ENCODE results near the gene TIGAR.

The TIGAR gene

GRCh38 chr12:4297617-4298016 is 23.4 kb upstream of the TIGAR start:
- no peak overlapping the region for H2AFZ ChIP-seq (ENCODE audit: low read length)
- no peak overlapping the region for H3K4me2 ChIP-seq (ENCODE audit: low read depth, low read length, poor library complexity, severe bottlenecking)
- H3K27me3 ChIP-seq (ENCODE audit: insufficient read depth, low read length, poor library complexity, severe bottlenecking): no peaks in the 10 kb centered on the region
- no peaks in the 10 kb centered on the region for H3F3A ChIP-seq (ENCODE audit: low read depth)
- H3K9ac ChIP-seq (ENCODE audit: low read depth, low read length, poor library complexity, severe bottlenecking): no peak overlapping the region
- H4K20me1 ChIP-seq (ENCODE audit: insufficient read depth, low read length, poor library complexity, severe bottlenecking): no peaks in the 10 kb centered on the region
- no peaks in the 10 kb centered on the region for H3K4me1 ChIP-seq (ENCODE audit: insufficient read depth, low read length, poor library complexity, severe bottlenecking)
- no peaks in the 10 kb centered on the region for H3K9me2 ChIP-seq (replicated peaks; ENCODE audit: low read depth, low read length)
- H3K79me2 ChIP-seq (ENCODE audit: insufficient read depth, low read length): no peaks in the 10 kb centered on the region
- no peak overlapping the region for H3K4me3 ChIP-seq (ENCODE audit: low read length, poor library complexity, severe bottlenecking)
- H3K9me3 ChIP-seq (ENCODE audit: insufficient read depth, low read depth, low read length): no peaks in the 10 kb centered on the region
- H3K36me3 ChIP-seq (ENCODE audit: insufficient read depth, low read length): no peaks in the 10 kb centered on the region; the same call in 1 of the 2 replicates
- TF ChIP-seq, protein P1, sequence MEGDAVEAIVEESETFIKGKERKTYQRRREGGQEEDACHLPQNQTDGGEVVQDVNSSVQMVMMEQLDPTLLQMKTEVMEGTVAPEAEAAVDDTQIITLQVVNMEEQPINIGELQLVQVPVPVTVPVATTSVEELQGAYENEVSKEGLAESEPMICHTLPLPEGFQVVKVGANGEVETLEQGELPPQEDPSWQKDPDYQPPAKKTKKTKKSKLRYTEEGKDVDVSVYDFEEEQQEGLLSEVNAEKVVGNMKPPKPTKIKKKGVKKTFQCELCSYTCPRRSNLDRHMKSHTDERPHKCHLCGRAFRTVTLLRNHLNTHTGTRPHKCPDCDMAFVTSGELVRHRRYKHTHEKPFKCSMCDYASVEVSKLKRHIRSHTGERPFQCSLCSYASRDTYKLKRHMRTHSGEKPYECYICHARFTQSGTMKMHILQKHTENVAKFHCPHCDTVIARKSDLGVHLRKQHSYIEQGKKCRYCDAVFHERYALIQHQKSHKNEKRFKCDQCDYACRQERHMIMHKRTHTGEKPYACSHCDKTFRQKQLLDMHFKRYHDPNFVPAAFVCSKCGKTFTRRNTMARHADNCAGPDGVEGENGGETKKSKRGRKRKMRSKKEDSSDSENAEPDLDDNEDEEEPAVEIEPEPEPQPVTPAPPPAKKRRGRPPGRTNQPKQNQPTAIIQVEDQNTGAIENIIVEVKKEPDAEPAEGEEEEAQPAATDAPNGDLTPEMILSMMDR (conservative IDR thresholded peaks at IDR 0.05; ENCODE audit: low read length): no peak
- TF ChIP-seq EZH2phosphoT487 (IDR thresholded peaks at IDR 0.05; ENCODE audit: borderline replicate concordance): no peak

- H3K36me3 ChIP-seq (ENCODE audit: insufficient read depth, low read length): no peaks in the 10 kb centered on the region; the same call in 1 of the 2 replicates
- H3K4me1 ChIP-seq (ENCODE audit: insufficient read depth, low read length, poor library complexity, severe bottlenecking): no peaks in the 10 kb centered on the region
- H3K4me3 ChIP-seq (ENCODE audit: low read length, poor library complexity, severe bottlenecking): no peak overlapping the region
- H4K20me1 ChIP-seq (ENCODE audit: insufficient read depth, low read length, poor library complexity, severe bottlenecking): no peaks in the 10 kb centered on the region
- H3K4me2 ChIP-seq (ENCODE audit: low read depth, low read length, poor library complexity, severe bottlenecking): no peak overlapping the region
- no peak for TF ChIP-seq EZH2phosphoT487 (IDR thresholded peaks at IDR 0.05; ENCODE audit: borderline replicate concordance)
- TF ChIP-seq, protein P1 (conservative IDR thresholded peaks at IDR 0.05; ENCODE audit: low read length): no peak
- H3K9me3 ChIP-seq (ENCODE audit: insufficient read depth, low read depth, low read length): no peaks in the 10 kb centered on the region
- H2AFZ ChIP-seq (ENCODE audit: low read length): no peak overlapping the region
- H3K79me2 ChIP-seq (ENCODE audit: insufficient read depth, low read length): no peaks in the 10 kb centered on the region
- no peak overlapping the region for H3K9ac ChIP-seq (ENCODE audit: low read depth, low read length, poor library complexity, severe bottlenecking)
- no peaks in the 10 kb centered on the region for H3K27me3 ChIP-seq (ENCODE audit: insufficient read depth, low read length, poor library complexity, severe bottlenecking)
- no peaks in the 10 kb centered on the region for H3F3A ChIP-seq (ENCODE audit: low read depth)
- no peaks in the 10 kb centered on the region for H3K9me2 ChIP-seq (replicated peaks; ENCODE audit: low read depth, low read length)
These were observed 20.1 kb upstream of the TIGAR start for GRCh38 chr12:4300883-4301282.

DNA sequence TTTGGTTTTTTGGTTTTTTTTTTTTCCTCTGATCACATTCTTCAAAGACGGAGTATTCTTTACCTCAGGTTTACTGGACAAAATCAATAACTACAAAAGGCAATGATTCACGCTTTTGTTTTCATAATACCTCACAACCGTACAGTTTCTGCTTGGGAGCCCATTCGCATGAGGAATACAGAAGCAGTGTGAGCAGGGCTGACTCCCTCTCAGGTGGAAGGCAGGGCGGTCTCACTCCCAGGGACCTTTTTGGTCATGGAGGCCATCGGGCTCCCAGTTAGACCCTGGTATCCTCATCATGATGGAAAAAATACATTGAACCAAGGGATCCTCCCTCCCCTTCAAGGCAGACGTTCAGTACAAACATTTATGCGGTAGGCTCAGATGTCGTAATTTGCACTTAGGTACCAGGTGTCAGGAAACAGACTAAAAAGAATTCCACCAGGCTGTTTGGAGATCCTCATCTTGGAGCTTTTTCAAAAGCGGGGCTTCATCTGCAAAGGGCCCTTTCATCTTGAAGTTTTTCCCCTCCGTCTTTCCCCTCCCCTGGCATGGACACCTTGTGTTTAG is 19.0 kb upstream of the TIGAR start:
- Histone ChIP-seq H2AFZ (ENCODE audit: low read length) (no peak overlapping the region), H3K9ac (ENCODE audit: low read depth, low read length, poor library complexity, severe bottlenecking) (no peak overlapping the region), H3K4me3 (ENCODE audit: low read length, poor library complexity, severe bottlenecking) (no peak overlapping the region), H3K79me2 (ENCODE audit: insufficient read depth, low read length) (no peaks in the 10 kb centered on the region), H4K20me1 (ENCODE audit: insufficient read depth, low read length, poor library complexity, severe bottlenecking) (no peaks in the 10 kb centered on the region), H3K36me3 (ENCODE audit: insufficient read depth, low read length) (no peaks in the 10 kb centered on the region; the same call in 1 of the 2 replicates), H3K9me2 (replicated peaks; ENCODE audit: low read depth, low read length) (no peaks in the 10 kb centered on the region), H3K9me3 (ENCODE audit: insufficient read depth, low read depth, low read length) (no peaks in the 10 kb centered on the region), H3F3A (ENCODE audit: low read depth) (no peaks in the 10 kb centered on the region), H3K4me2 (ENCODE audit: low read depth, low read length, poor library complexity, severe bottlenecking) (no peak overlapping the region), H3K4me1 (ENCODE audit: insufficient read depth, low read length, poor library complexity, severe bottlenecking) (no peaks in the 10 kb centered on the region), H3K27me3 (ENCODE audit: insufficient read depth, low read length, poor library complexity, severe bottlenecking) (no peaks in the 10 kb centered on the region)
- TF ChIP-seq, protein P1 (conservative IDR thresholded peaks at IDR 0.05; ENCODE audit: low read length): no peak
- no peak for TF ChIP-seq EZH2phosphoT487 (IDR thresholded peaks at IDR 0.05; ENCODE audit: borderline replicate concordance)
